Activated T-helper 1 cell treated with Interleukin-2 at 50 U/mL for 16 hours (primary cell): ENCODE data around the gene PRPF38A.

ENCODE experiments used
- DNase-seq: peaks from one replicate; pipeline ENCODE4 v3.0.0-alpha.2; 2020; ENCODE audit warnings: low read depth

Gene PRPF38A

DNA sequence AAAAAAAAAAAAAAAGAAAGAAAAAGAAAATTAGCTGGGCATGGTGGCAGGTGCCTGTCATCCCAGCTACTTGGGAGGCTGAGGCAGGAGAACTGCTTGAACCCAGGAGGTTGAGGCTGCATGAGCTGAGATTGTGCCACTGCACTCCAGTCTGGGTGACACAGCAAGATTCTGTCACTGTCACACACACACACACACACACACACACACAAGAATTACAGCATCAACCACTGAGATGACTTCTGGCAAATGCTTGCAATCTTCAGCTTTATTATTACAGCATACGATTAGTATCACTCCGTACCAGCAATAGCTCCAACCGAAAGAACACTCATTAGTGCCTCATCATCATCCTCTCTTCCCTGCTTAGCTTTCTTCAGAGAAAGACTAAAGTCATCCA lies 4.8 kb upstream of the PRPF38A start:
- no peak for DNase-seq

DNA sequence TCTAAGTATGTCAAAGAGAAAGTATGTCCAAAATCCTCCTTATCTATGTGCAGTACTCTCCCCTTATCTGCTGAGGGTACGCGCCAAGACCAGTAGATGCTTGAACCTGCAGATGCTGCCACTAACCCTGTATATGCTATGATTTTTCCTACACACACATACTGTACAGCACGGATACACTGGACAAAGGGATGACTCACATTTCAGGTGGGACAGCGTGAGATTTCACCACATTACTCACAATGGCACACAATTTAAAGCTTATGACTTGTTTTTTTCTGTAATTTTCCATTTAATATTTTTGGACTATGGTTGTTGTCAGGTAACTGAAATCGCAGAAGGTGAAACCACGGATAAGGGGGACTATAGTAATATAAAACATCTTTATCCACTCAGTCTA lies 4.3 kb upstream of the PRPF38A start:
- no peak for DNase-seq

DNA sequence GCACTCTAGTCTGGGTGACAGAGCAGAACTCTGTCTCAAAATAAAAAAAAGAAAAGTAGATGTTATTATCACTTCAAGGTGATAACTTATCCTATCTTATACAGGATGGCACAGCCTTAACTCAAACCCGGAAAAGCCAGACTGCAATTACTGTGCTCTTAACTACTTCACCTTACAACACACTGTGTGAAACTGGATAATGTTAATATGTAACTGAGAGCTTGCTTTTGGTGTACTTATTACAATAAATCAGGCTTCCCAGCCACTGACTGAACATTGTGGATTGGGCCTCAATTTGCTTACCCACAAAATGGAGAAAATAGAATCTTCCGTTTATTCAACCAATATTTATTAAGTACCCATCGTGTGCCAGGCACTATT lies 1.6 kb upstream of the PRPF38A start:
- no peak for DNase-seq

DNA sequence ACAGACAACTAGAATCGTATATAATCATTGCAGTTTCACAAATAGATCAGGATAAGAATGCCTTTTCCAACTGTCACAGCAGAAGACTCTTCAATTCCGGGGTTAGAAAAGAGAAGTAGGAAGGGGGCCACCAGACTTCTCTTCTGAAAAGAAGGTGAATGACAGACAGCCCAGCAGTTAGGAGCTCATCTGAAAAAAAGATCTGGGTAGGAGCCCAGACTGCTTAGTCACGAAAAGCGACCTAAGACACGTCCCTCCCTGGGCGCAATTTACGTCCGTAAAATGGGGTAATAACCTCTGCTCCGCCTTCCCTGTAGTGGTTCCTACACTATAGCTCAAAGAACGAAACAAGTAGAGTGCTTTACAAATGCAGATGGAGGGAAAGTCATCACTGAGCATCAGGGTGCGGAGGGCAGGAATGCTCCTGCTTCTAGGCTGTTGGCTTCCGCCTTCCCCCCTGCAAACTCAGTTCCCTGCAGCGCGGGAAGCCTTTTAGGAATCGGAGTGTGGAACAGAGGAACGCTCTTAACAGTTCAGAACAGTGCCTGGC lies 761 bp upstream of the PRPF38A start:
- DNase-seq, result no peak

DNA sequence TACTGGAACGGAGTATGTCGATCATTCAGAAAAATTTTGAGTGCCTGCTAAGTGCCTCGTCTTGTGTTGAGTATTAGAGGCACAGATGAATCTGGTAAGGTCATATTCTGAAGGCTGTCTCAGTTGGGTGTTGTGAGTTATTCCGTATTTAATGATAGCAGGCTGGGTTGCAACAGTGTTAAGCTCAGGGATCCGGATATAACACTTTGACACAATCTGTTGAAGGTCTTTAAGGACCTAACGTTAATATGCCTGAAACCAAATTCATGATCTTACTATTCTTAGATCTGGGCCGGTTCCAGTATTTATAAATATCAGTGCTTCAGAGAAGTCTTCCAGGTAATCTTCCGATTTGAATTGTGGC lies 555 bp downstream of the PRPF38A start:
- no peak for DNase-seq

DNA sequence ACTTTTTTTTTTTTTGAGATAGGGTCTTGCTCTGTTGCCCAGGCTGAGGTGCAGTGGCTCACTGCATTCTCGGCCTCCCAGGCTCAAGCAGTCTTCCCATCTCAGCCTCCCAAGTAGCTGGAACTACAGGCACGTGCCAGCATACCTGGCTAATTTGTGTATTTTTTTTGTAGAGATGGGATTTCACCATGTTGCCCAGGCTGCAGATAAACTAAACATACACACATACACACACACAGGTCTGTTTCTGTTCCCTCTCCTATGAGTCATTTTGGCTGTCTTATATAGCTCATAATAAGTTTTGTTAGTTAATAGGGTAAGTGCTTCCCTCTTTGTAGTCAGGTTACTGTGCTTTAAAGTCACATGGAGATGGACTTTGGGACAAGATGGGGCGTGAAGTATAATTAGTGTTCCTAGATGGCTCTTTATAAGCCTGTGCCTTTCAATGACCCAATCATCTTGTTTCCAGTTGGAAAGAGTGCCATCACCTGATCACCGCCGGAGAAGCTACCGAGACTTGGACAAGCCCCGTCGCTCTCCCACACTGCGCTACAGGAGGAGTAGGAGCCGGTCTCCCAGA lies 9.1 kb downstream of the PRPF38A start:
- DNase-seq, result no peak

DNA sequence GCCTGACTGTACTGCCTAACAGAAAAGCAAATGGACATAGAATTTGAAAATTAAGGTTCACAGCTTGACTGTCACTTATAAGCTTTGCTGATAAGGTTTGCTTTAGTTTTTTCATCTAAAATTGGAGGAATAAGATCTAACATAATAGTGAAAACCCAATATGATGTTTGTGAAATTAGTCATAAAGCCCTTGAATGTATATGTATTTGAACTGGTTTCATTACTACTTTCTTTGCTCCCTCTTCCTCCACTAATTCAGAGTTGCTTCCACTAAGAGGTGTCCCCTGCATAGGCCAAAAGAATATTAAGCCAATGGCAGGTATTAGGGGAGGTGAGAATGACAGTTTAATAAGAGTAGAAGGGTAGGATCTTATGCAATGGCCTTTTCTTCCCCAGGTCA lies 10.5 kb downstream of the PRPF38A start:
- DNase-seq, result no peak

DNA sequence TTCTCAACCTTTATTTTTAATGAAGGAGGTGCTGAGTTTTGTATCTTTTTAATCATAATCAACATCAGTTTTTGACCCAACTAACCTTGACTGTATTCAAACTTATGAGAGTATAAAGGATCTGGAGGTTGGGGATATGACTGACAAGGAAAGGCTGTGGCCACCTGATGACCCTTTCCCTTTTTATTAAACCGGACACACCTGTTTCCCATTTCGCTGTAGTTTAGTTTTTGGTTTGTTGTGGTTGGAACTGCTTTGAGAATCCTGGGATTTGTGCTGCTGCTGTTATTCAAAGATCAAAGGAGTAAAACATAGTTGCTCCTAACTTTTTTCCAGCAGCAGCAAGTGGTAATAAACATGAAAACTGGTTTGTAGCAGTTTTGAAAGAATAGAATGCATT lies 12.4 kb downstream of the PRPF38A start:
- DNase-seq, result no peak

DNA sequence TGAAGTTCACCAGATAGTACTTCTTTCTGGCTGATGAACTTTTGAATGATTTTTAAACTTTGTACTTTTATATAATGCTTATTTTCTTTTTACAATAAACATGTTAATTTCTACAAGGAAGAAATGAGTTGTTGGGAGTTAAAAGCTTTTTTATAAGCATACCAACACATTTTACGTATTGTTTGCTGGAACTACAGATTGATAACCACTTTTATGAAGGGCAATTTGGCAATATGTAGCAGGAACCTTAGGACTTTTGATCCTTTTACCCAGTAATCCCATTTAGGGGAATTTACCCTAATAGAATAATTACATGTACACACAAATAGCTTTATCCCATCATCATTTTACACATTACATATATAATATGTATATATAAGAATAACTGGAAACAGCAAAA lies 16.3 kb downstream of the PRPF38A start:
- no peak for DNase-seq

DNA sequence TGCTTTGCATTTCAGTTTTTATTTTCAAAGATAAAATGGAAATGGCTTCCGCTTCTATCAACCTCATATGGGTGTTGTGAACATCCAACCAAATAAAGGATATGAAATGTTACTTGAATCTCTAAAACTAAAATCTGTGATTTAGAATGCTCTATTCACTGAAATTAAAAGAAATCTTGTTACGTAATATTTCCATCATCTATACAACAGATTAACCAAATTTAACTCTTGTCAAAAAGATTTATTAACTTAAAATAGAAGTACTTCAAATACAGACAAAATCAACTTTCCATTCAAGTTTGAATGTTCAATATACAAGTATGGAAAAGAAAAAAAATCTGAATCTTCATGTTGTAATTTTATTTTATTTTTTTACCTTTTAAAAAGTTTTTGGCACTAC lies 18.7 kb downstream of the PRPF38A start:
- no peak for DNase-seq

DNA sequence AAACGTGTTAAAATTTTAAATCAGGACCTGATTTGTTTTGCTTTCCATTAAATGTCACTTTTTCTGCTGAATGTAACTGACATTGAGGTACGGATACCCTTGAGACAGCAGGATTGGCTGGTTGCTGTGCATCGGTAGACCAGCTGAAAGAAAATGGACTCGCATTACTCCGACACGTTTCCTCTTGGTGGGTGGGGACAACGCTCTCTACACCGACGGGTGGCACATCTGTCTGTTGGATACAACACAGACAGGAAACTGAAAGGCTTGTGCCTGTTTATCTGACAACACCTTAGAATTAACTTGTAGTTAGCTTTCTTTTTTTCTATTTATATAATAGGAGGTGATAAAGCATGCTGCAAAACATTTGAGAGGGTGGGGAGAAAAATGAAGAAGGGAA lies 19.4 kb downstream of the PRPF38A start:
- DNase-seq, result peak; percentile 56

DNA sequence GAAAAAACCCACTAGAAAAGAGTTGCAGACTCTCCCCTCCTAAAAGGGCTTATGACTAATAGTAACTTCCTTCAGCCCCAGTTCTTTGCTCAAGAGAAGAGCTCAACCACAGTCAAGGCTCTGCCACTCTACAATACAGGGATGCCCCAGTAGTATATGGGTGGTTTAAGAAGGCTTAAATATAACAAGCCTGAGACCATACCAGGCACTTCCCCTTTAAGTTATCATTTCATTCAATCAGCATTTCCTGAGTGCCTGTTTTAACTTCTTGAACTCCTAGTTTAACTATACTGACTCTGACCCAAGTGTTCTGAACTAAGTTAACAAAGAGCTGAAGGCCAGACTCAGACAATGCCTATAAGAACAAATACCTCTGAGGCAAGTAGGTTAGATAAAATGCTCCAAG lies 19.8 kb downstream of the PRPF38A start:
- no peak for DNase-seq

DNA sequence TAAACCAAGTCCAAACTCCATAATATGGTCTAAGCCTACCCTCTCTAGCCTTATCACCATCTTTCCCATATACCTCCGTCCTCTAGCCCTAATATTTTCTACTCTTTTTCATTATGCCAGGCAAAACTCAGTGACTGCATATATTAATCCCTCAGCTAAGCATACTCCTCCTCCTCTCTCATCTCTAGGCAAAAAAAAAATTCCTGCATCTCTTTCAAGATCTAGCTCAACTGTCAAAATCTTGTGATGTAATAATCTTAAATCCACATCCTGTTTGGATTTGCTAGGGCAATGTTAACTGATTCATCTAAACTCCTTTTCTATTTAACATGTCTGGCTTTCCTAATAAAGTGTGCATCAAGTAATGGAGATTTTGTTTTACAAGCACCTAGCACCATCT lies 20.4 kb downstream of the PRPF38A start:
- no peak for DNase-seq

DNA sequence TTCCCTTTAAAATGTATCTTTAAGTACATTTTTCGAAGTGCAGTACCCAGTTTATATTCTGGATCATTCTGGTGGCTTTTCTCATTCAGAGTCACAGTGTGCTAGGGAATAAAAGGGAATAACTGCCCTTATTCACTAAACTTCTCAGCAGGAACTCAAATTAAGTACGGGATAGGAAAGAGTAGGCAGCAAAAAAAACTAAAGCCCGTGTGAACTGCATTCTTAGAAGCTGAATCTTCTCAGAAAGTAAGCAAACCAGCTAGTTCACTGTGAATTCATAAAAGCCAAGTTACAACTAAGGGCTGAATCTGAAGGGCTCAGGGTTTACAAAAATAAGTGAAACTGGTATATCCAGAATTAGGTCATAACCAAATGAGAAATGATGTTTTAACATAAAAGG lies 22.0 kb downstream of the PRPF38A start:
- no peak for DNase-seq

DNA sequence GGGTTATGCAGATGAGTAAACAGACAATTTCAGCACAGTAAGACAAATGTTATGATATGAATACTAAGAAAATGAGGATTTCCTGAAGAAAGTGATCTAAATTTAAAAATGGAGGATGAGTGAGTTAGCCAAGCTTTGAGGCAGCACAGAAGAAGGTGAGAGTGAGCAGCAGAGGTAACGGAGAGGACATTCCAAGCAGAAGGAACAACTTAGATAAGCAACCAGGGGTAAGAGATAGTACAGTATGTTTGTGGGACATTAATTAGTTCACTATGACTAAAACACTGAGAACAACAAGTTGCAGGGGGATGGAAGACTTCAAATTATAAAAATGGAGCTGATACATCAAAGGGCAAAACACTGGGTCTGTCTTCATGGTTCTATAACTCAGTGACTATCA lies 22.8 kb downstream of the PRPF38A start:
- DNase-seq, result no peak

DNA sequence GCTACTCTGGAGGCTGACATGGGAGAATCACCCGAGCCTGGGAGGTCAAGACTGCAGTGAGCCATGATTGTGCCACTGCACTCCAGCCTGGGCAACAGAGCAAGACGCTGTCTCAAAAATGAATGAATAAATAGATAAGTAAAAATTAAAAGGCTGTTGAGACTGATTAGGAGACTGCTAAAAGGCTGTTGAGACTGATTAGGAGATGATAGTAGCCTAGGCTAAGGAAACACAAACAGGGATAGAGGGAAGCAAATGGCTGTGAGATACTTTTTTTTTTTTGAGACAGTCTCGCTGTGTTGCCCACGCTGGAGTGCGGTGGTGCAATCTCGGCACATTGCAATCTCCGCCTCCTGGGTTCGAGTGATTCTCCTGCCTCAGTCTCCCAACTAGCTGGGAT lies 28.4 kb downstream of the PRPF38A start:
- DNase-seq, result no peak

DNA sequence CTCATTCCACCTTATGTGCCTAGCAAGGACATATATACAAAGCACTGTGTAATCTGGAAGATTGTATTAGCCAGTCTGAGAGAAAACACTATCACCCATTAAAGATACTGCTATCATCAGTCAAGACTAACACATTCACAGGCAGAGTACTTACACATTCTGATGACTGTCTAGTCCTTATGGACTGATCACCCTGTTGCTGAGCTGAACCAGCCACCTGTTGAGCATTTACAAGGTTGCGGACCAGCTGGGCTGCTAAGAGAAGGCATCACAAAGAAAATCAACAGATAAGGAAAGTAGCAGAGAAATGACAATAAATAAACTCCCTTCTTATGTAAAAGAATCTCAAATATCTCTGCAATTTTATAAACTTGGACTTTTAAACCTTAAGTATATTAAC lies 30.8 kb downstream of the PRPF38A start:
- no peak for DNase-seq

DNA sequence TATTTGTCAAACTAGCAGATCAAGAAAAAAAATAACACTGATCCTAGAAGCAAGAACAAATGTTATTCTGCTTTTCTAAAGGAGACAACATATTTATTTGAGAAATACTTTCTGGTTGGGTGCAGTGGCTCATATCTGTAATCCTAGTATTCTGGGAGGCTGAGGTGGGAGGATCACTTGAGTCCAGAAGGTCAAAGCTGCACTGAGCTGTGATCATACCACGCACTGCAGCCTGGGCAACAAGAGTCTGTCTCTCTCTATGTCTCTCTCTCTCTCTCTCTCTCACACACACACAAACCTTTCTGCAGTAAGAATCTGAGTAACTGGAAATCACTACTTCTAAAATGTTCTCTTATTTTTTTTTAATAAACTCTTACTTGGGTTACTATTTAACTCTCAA lies 31.2 kb downstream of the PRPF38A start:
- DNase-seq, result no peak

DNA sequence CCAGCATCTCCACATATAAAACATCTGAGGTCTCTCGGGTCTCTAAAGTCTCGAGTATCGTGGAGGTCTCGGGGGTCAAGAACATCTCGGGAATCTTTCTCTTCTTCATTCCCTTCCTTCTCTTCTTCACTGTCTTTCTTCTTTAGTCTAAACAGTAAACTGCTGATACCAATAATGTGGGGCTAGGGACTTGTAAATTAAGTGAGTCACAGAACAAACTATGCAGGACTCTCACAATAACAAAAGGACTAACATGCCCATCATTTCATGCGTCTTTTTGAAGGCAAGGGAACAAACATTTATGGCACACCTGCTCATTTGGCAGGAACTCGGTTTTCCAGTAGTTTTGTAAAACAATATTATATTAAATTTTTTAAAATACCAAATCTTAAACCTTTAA lies 32.4 kb downstream of the PRPF38A start:
- DNase-seq, result no peak

DNA sequence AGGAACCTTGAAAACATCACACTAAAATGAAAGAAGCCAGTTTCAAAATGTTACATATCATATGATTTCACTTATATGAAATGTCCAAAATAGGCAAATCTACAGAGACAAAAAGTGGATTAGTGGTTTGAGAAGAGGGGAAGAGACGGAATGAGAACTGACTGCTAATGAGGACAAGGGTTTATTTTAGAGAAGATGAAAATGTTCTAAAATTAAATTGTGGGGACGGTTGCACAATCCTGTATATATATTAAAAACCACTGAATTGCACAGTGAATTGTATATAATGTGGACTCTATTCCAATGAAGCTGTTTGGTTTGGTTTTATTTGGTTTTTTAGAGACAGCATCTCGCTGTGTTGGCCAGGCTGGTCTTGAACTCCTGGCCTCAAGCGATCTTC lies 35.6 kb downstream of the PRPF38A start:
- DNase-seq, result no peak

DNA sequence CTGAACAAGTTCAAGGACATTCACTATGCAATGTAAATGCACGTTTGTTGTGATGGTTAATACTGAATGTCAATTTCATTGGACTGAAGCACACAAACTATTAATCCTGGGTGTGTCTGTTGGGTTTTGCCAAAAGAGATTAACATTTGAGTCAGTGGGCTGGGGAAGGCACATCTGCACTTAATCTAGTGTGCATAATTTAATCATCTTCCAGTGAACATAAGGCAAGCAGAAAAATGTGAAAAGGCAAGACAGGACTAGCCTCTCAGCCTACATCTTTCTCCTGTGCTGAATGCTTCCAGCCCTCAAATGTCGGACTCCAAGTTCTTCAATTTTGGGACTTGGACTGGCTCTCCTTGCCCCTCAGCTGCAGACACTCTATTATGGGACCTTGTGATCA lies 40.1 kb downstream of the PRPF38A start:
- no peak for DNase-seq

DNA sequence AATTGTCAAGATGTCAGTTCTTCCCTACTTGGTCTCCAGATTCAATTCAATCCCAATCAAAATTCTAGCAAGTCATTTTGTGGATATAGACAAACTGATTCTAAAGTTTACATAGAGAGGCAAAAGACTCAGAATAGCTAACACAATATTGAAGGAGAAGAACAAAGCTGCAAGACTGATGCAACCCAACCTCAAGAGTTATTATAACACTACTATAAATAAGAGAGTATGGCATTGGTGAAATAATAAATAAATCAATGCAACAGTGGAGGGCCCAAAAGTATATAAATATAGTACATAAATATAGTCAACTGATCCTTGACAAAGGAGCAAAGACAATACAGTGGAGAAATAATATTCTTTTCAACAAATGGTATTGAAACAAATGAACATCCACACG lies 49.7 kb downstream of the PRPF38A start:
- DNase-seq, result no peak

DNA sequence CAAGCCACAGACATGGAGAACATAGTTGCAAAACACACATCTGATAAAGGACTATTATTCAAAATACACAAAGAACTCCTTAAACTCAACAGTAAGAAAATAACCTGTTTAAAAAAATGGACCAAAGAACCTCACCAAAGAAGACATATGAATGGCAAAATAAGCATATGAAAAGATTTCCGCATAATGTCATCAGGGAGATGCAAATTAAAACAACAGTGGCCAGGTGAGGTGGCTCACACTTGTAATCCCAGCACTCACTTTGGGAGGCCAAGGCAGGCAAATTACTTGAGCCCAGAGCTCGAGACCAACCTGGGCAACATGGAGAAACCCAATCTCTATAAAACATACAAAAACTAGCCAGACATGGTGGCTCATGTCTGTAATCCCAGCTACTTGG lies 50.4 kb downstream of the PRPF38A start:
- no peak for DNase-seq

DNA sequence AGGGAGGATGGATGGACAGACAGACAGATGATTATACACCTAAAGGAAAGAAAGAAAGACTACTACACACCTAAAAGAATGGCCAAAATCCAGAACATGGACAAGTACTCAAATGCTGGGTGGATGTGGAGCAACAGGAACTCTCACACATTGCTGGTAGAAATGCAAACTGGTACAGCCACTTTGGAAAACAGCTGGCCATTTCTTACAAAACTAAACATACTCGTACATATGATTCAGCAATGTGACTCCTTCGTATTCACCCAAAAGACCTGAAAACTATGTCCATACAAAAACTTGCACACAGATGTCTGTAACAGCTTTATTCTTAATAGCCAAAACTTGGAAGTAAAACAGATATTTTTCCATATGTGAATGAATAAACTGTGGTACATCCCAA lies 51.3 kb downstream of the PRPF38A start:
- DNase-seq, result no peak

DNA sequence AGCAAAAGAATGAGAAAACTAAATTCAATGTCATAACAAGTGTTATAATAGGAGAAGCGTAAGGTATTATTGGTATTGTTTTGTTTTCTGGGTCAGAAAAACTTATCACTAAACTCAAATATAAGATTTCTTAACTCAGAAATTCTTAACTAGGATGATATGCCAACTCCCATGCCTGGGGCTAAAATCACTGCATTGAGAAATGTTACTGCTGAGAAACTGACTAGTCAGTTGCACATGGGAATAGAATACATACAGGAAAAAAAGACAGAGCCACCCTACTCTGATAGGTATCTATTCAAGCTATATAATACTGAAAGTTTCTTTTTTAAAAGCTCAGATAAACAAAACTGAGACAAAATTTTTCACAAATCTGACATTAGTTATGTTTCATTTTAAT lies 56.3 kb downstream of the PRPF38A start:
- DNase-seq, result no peak
